22Rv1 (cell line): ENCODE data around the gene WDR17.

Experiments used
- ZFX ChIP-seq: fragments of 450-650 bp; IDR thresholded peaks from 2 replicates; pipeline ENCODE4 v1.6.1; 2017; ENCODE audit warnings: antibody characterized with exemption, borderline replicate concordance
- TF ChIP-seq, protein P1 (sequence below): fragments of 450-650 bp; IDR thresholded peaks from 2 replicates; pipeline ENCODE4 v1.5.1; 2017; ENCODE audit warnings: mild to moderate bottlenecking

- TF ChIP-seq, protein P1, sequence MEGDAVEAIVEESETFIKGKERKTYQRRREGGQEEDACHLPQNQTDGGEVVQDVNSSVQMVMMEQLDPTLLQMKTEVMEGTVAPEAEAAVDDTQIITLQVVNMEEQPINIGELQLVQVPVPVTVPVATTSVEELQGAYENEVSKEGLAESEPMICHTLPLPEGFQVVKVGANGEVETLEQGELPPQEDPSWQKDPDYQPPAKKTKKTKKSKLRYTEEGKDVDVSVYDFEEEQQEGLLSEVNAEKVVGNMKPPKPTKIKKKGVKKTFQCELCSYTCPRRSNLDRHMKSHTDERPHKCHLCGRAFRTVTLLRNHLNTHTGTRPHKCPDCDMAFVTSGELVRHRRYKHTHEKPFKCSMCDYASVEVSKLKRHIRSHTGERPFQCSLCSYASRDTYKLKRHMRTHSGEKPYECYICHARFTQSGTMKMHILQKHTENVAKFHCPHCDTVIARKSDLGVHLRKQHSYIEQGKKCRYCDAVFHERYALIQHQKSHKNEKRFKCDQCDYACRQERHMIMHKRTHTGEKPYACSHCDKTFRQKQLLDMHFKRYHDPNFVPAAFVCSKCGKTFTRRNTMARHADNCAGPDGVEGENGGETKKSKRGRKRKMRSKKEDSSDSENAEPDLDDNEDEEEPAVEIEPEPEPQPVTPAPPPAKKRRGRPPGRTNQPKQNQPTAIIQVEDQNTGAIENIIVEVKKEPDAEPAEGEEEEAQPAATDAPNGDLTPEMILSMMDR = peak; percentile 51
- TF ChIP-seq ZFX = no peak
Measured at GRCh38 chr4:176054942-176055341, 10.7 kb upstream of the WDR17 start.
